Suppressor macrophage treated with lipopolysaccharide for 1 hour (primary cell): Measurements from ENCODE around the gene MYOD1.

Source experiments
- DNase-seq, 3 donors: peaks; one replicate each; pipeline ENCODE4 v3.0.0-alpha.2; 2020 to 2022

The MYOD1 gene

GRCh38 chr11:17703951-17704350, 15.4 kb upstream of the MYOD1 start:
- DNase-seq = peak; percentile 42 to 57 (median 53)

- no peak for DNase-seq
These were observed 11.5 kb upstream of the MYOD1 start for GRCh38 chr11:17707830-17708229.

GRCh38 chr11:17711836-17712235, 7.5 kb upstream of the MYOD1 start:
- DNase-seq = no peak

GRCh38 chr11:17713851-17714250, 5.5 kb upstream of the MYOD1 start:
- no peak for DNase-seq

GRCh38 chr11:17714356-17714854, 5.0 kb upstream of the MYOD1 start:
- no peak for DNase-seq

- DNase-seq = no peak
These were observed 4.5 kb upstream of the MYOD1 start for GRCh38 chr11:17714870-17715269.

GRCh38 chr11:17716807-17717206, 2.6 kb upstream of the MYOD1 start:
- DNase-seq = no peak

- DNase-seq = no peak
These were observed 1.4 kb upstream of the MYOD1 start for GRCh38 chr11:17718015-17718414.

GRCh38 chr11:17718510-17718962, 835 bp upstream of the MYOD1 start:
- no peak for DNase-seq

GRCh38 chr11:17719938-17720795, 796 bp downstream of the MYOD1 start:
- DNase-seq = peak in 1 of 3 donors; percentile 28

GRCh38 chr11:17720796-17721171, 1.4 kb downstream of the MYOD1 start:
- no peak for DNase-seq

- DNase-seq = no peak
These were observed 2.0 kb downstream of the MYOD1 start for GRCh38 chr11:17721242-17721999.

GRCh38 chr11:17722000-17722643, 2.8 kb downstream of the MYOD1 start:
- DNase-seq = peak; percentile 46 to 61 (median 51)

- no peak for DNase-seq
These were observed 4.9 kb downstream of the MYOD1 start for GRCh38 chr11:17724020-17724908.

GRCh38 chr11:17725174-17725573, 5.8 kb downstream of the MYOD1 start:
- no peak for DNase-seq

- DNase-seq = no peak
These were observed 10.8 kb downstream of the MYOD1 start for GRCh38 chr11:17730137-17730536.

- DNase-seq = peak; percentile 66 to 81 (median 77)
These were observed 11.5 kb downstream of the MYOD1 start for GRCh38 chr11:17730608-17731462.

GRCh38 chr11:17733261-17733660, 13.9 kb downstream of the MYOD1 start:
- DNase-seq = no peak

- peak in 2 of 3 donors; percentile 20 to 47 for DNase-seq
These were observed 15.1 kb downstream of the MYOD1 start, which contains the start of gene KCNC1 for GRCh38 chr11:17734418-17734911. KCNC1 (plus strand) TSS chr11:17734781; CDS start chr11:17736003, 1,222 bp downstream.

GRCh38 chr11:17734986-17735817, 15.8 kb downstream of the MYOD1 start:
- DNase-seq = peak; percentile 52 to 88 (median 66)
